HG02981 (cell line): Measurements from ENCODE around the gene TBC1D22B.
"Not testable (repeated sequence)": the region's sequence is repeated elsewhere in the genome, so short reads cannot be mapped to it uniquely, and the experiment has no call there.

Experiments
- ATAC-seq: cut with Tn5 transposase; IDR thresholded peaks from one replicate; pipeline ENCODE4 v1.9.1; 2021; ENCODE audit warnings: mild to moderate bottlenecking, moderate library complexity; ENCODE audit not compliant: unreplicated experiment

Gene TBC1D22B

GRCh38 chr6:37302086-37302686, 44.6 kb downstream of the TBC1D22B start:
- no peak for ATAC-seq

- no peak for ATAC-seq
Measured at GRCh38 chr6:37303091-37303660, 45.6 kb downstream of the TBC1D22B start.

GRCh38 chr6:37303891-37304503, 46.4 kb downstream of the TBC1D22B start:
- no peak for ATAC-seq

GRCh38 chr6:37304766-37305165, 47.2 kb downstream of the TBC1D22B start:
- ATAC-seq = no peak

- ATAC-seq = no peak
Measured at GRCh38 chr6:37305841-37306425, 48.4 kb downstream of the TBC1D22B start.

- no peak for ATAC-seq
Measured at GRCh38 chr6:37306624-37307222, 49.2 kb downstream of the TBC1D22B start.

- not testable (repeated sequence) for ATAC-seq
Measured at GRCh38 chr6:37307484-37307883, 49.9 kb downstream of the TBC1D22B start.

GRCh38 chr6:37308069-37308815, 50.7 kb downstream of the TBC1D22B start:
- no peak for ATAC-seq

GRCh38 chr6:37309046-37309445, 51.5 kb downstream of the TBC1D22B start:
- no peak for ATAC-seq

GRCh38 chr6:37309692-37310091, 52.1 kb downstream of the TBC1D22B start:
- no peak for ATAC-seq

GRCh38 chr6:37310966-37311365, 53.4 kb downstream of the TBC1D22B start:
- no peak for ATAC-seq

GRCh38 chr6:37311741-37312473, 54.3 kb downstream of the TBC1D22B start:
- ATAC-seq = no peak

- ATAC-seq = no peak
Measured at GRCh38 chr6:37313723-37314486, 56.3 kb downstream of the TBC1D22B start.

- ATAC-seq = no peak
Measured at GRCh38 chr6:37314487-37315156, 57.0 kb downstream of the TBC1D22B start.

- no peak for ATAC-seq
Measured at GRCh38 chr6:37315157-37315515, 57.6 kb downstream of the TBC1D22B start.

- ATAC-seq = no peak
Measured at GRCh38 chr6:37316071-37316470, 58.5 kb downstream of the TBC1D22B start.

GRCh38 chr6:37317312-37318038, 59.9 kb downstream of the TBC1D22B start:
- ATAC-seq = no peak

- no peak for ATAC-seq
Measured at GRCh38 chr6:37319156-37319555, 61.6 kb downstream of the TBC1D22B start.
